Activated T-cell treated with anti-CD3 and anti-CD28 coated beads, Interleukin-2, amount 50 U/mL, for 24 hours (primary cell): Measurements from ENCODE around the gene DCLK2.

ENCODE experiments used
- DNase-seq: peaks from one replicate; pipeline ENCODE4 v3.0.0-alpha.2; 2020
- H3K27ac Mint-ChIP-seq: 2 replicates; pipeline ENCODE4 v1.8.0; 2020; ENCODE audit warnings: mild to moderate bottlenecking, mixed read lengths
- H3K27me3 Mint-ChIP-seq: 2 replicates; pipeline ENCODE4 v1.8.0; 2020; ENCODE audit warnings: mixed read lengths
- H3K36me3 Mint-ChIP-seq: 2 replicates; pipeline ENCODE4 v1.8.0; 2020; ENCODE audit warnings: low read depth, mixed read lengths
- H3K4me1 Mint-ChIP-seq: 2 replicates; pipeline ENCODE4 v1.8.0; 2020; ENCODE audit warnings: low read depth, mixed read lengths
- H3K4me3 Mint-ChIP-seq: 2 replicates; pipeline ENCODE4 v1.8.0; 2020; ENCODE audit warnings: mild to moderate bottlenecking, moderate library complexity, mixed read lengths
- H3K9me3 Mint-ChIP-seq: 2 replicates; pipeline ENCODE4 v1.8.0; 2020; ENCODE audit warnings: mixed read lengths

The DCLK2 gene

GRCh38 chr4:150055467-150055866 is 22.8 kb upstream of the DCLK2 start:
- no peak overlapping the region for H3K27ac Mint-ChIP-seq
- H3K27me3 Mint-ChIP-seq, result no peaks in the 10 kb centered on the region
- no peaks in the 10 kb centered on the region for H3K36me3 Mint-ChIP-seq

GRCh38 chr4:150056569-150056968 is 21.7 kb upstream of the DCLK2 start:
- no peaks in the 10 kb centered on the region for H3K4me1 Mint-ChIP-seq
- H3K9me3 Mint-ChIP-seq, result peaks cover 4% of the 10 kb centered on the region
- H3K36me3 Mint-ChIP-seq, result no peaks in the 10 kb centered on the region
- no peak overlapping the region for H3K4me3 Mint-ChIP-seq
- no peak overlapping the region for H3K27ac Mint-ChIP-seq
- peaks cover 3% of the 10 kb centered on the region for H3K27me3 Mint-ChIP-seq
- no peak for DNase-seq

More at GRCh38 chr4:150055467-150055866, 22.8 kb upstream of the DCLK2 start:
- H3K9me3 Mint-ChIP-seq, result peaks cover 4% of the 10 kb centered on the region
- H3K4me3 Mint-ChIP-seq, result no peak overlapping the region
- H3K4me1 Mint-ChIP-seq, result no peaks in the 10 kb centered on the region
- DNase-seq, result no peak

GRCh38 chr4:150061086-150061776 is 17.0 kb upstream of the DCLK2 start:
- Mint-ChIP-seq H3K27ac (no peak overlapping the region), H3K4me3 (no peak overlapping the region), H3K4me1 (no peaks in the 10 kb centered on the region), H3K27me3 (peaks cover 25% of the 10 kb centered on the region), H3K36me3 (no peaks in the 10 kb centered on the region), H3K9me3 (no peaks in the 10 kb centered on the region)
- DNase-seq, result no peak

- no peaks in the 10 kb centered on the region for H3K36me3 Mint-ChIP-seq
- H3K4me1 Mint-ChIP-seq, result no peaks in the 10 kb centered on the region
- no peak overlapping the region for H3K4me3 Mint-ChIP-seq
- H3K27me3 Mint-ChIP-seq, result peaks cover 43% of the 10 kb centered on the region
- no peak overlapping the region for H3K27ac Mint-ChIP-seq
- H3K9me3 Mint-ChIP-seq, result no peaks in the 10 kb centered on the region
- DNase-seq, result no peak
Measured at GRCh38 chr4:150063128-150063527, 15.1 kb upstream of the DCLK2 start.

GRCh38 chr4:150065740-150066139 is 12.5 kb upstream of the DCLK2 start:
- H3K4me3 Mint-ChIP-seq, result no peak overlapping the region
- peaks cover 46% of the 10 kb centered on the region for H3K27me3 Mint-ChIP-seq
- H3K36me3 Mint-ChIP-seq, result no peaks in the 10 kb centered on the region
- H3K4me1 Mint-ChIP-seq, result no peaks in the 10 kb centered on the region
- no peak overlapping the region for H3K27ac Mint-ChIP-seq
- H3K9me3 Mint-ChIP-seq, result no peaks in the 10 kb centered on the region
- DNase-seq, result no peak

- Mint-ChIP-seq H3K4me3 (no peak overlapping the region), H3K27ac (no peak overlapping the region), H3K4me1 (no peaks in the 10 kb centered on the region), H3K36me3 (no peaks in the 10 kb centered on the region), H3K27me3 (peaks cover 37% of the 10 kb centered on the region), H3K9me3 (no peaks in the 10 kb centered on the region)
- DNase-seq, result no peak
Measured at GRCh38 chr4:150067859-150068258, 10.4 kb upstream of the DCLK2 start.

- Mint-ChIP-seq H3K27me3 (peaks cover 37% of the 10 kb centered on the region), H3K4me1 (no peaks in the 10 kb centered on the region), H3K4me3 (no peak overlapping the region), H3K27ac (no peak overlapping the region), H3K36me3 (no peaks in the 10 kb centered on the region), H3K9me3 (no peaks in the 10 kb centered on the region)
- DNase-seq, result no peak
Measured at GRCh38 chr4:150068300-150068960, 9.8 kb upstream of the DCLK2 start.

- H3K27ac Mint-ChIP-seq, result no peak overlapping the region
Measured at GRCh38 chr4:150069353-150069752, 8.9 kb upstream of the DCLK2 start.

GRCh38 chr4:150070464-150071170 is 7.6 kb upstream of the DCLK2 start:
- Mint-ChIP-seq H3K36me3 (no peaks in the 10 kb centered on the region), H3K27ac (no peak overlapping the region), H3K27me3 (peaks cover 35% of the 10 kb centered on the region), H3K4me3 (no peak overlapping the region), H3K4me1 (no peaks in the 10 kb centered on the region), H3K9me3 (no peaks in the 10 kb centered on the region)
- DNase-seq, result no peak

More at GRCh38 chr4:150069353-150069752, 8.9 kb upstream of the DCLK2 start:
- Mint-ChIP-seq H3K4me3 (no peak overlapping the region), H3K4me1 (no peaks in the 10 kb centered on the region), H3K36me3 (no peaks in the 10 kb centered on the region), H3K27me3 (peaks cover 32% of the 10 kb centered on the region), H3K9me3 (no peaks in the 10 kb centered on the region)
- DNase-seq, result no peak

GRCh38 chr4:150072471-150072870 is 5.8 kb upstream of the DCLK2 start:
- no peaks in the 10 kb centered on the region for H3K4me1 Mint-ChIP-seq
- no peaks in the 10 kb centered on the region for H3K9me3 Mint-ChIP-seq
- DNase-seq, result no peak
- peaks cover 38% of the 10 kb centered on the region for H3K27me3 Mint-ChIP-seq
- no peak overlapping the region for H3K27ac Mint-ChIP-seq
- H3K36me3 Mint-ChIP-seq, result no peaks in the 10 kb centered on the region
- H3K4me3 Mint-ChIP-seq, result no peak overlapping the region

GRCh38 chr4:150072906-150073714 is 5.1 kb upstream of the DCLK2 start:
- Mint-ChIP-seq H3K9me3 (no peaks in the 10 kb centered on the region), H3K36me3 (no peaks in the 10 kb centered on the region)
- DNase-seq, result no peak

GRCh38 chr4:150074064-150074463 is 4.2 kb upstream of the DCLK2 start:
- no peaks in the 10 kb centered on the region for H3K9me3 Mint-ChIP-seq
- no peak overlapping the region for H3K27ac Mint-ChIP-seq
- DNase-seq, result no peak
- H3K27me3 Mint-ChIP-seq, result peaks cover 34% of the 10 kb centered on the region
- no peaks in the 10 kb centered on the region for H3K36me3 Mint-ChIP-seq
- no peaks in the 10 kb centered on the region for H3K4me1 Mint-ChIP-seq
- no peak overlapping the region for H3K4me3 Mint-ChIP-seq

More at GRCh38 chr4:150072906-150073714, 5.1 kb upstream of the DCLK2 start:
- Mint-ChIP-seq H3K4me3 (no peak overlapping the region), H3K27ac (no peak overlapping the region), H3K27me3 (peaks cover 37% of the 10 kb centered on the region), H3K4me1 (no peaks in the 10 kb centered on the region)

GRCh38 chr4:150078579-150079080 is 385 bp downstream of the DCLK2 start:
- Mint-ChIP-seq H3K9me3 (no peaks in the 10 kb centered on the region), H3K27ac (no peak overlapping the region), H3K36me3 (no peaks in the 10 kb centered on the region), H3K27me3 (peaks cover 64% of the 10 kb centered on the region), H3K4me3 (peak overlapping the region; percentile 46), H3K4me1 (peaks cover 10% of the 10 kb centered on the region)
- DNase-seq, result peak; percentile 34

GRCh38 chr4:150079081-150079581 is 886 bp downstream of the DCLK2 start:
- DNase-seq, result peak; percentile 43
- Mint-ChIP-seq H3K4me3 (peak overlapping the region; percentile 52), H3K9me3 (no peaks in the 10 kb centered on the region), H3K27me3 (peaks cover 69% of the 10 kb centered on the region), H3K27ac (no peak overlapping the region), H3K36me3 (no peaks in the 10 kb centered on the region), H3K4me1 (peaks cover 10% of the 10 kb centered on the region)
